Measurements from ENCODE around the gene SND1. TPM values are rescaled to one million over a fixed set of nuclear protein-coding genes. Genes with fewer than 3 reads are reported as not detected.

SND1 gene
- total and polyA plus RNA-seq, 2 donors (not counting 1 experiment from before 2014, with no cell fraction given) = 44.4 to 165 TPM

DNA sequence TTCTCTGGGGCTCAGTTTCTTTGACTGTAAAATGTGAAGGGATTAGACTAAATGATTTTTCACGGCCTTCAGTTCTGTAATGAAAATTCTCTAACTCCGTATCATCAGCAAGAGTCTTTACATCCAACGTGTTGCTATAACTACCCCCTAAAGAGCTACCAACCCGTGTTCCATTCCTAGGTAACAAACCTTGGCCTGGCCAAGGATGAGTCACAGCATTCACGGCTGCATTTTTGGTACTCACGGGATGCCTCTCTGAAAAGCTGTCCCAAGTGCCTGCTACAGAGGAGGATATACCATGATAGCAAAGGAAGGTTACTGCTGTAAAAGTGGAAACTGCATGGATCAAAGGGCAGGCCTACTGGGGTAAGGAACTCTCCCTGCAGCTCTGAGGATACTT lies 373.4 kb downstream of the SND1 start:
- no peak overlapping the region for H3K4me3 Mint-ChIP-seq
- H3K9ac ChIP-seq (ENCODE audit: low read length) = no peak overlapping the region
- ChIA-PET CTCF (interaction anchor here (1.0 kb wide), 1 partner anchor 315 kb away, joined by 4 read pairs; no protein-coding TSS in a partner anchor), POLR2A (no interaction called here)
- no peak overlapping the region for H3K27ac Mint-ChIP-seq
- peaks cover under 1 to 2% of the 10 kb centered on the region in 2 donors for H3K4me1 ChIP-seq (ENCODE audit: control insufficient read depth in 2 of 2, insufficient read depth in 2 of 2, low read length in 2 of 2)
- TF ChIP-seq EZH2 (IDR thresholded peaks at IDR 0.05; ENCODE audit: borderline replicate concordance, insufficient read depth, low read depth, low read length, poor library complexity, severe bottlenecking) = no peak
- TF ChIP-seq CTCF (IDR thresholded peaks at IDR 0.05) = no peak
- peaks cover 0 to 7% (median 0%) of the 10 kb centered on the region in 3 donors for H3K9me3 ChIP-seq (ENCODE audit: control extremely low read depth in 1 of 3, control insufficient read depth in 2 of 3, insufficient read depth in 1 of 3, low read length in 2 of 3)
- no peak overlapping the region for H2AFZ ChIP-seq (ENCODE audit: insufficient read depth, low read depth, low read length, poor library complexity, severe bottlenecking)
- no peak overlapping the region for H3K4me3 ChIP-seq (ENCODE audit: control extremely low read depth in 1 of 5, extremely low read depth in 1 of 5, insufficient read depth in 1 of 5, low read depth in 2 of 5, low read length in 4 of 5)
- H3K27me3 Mint-ChIP-seq = peaks cover 5% of the 10 kb centered on the region
- DNase-seq (no peak), ATAC-seq (ENCODE audit: low read depth) (no peak)
- intact Hi-C loops (cut with micrococcal nuclease) = no loop called here
- H3K9me3 Mint-ChIP-seq (ENCODE audit: insufficient read depth) = no peaks in the 10 kb centered on the region
- no peak overlapping the region for H3K27ac ChIP-seq (ENCODE audit: low read length in 2 of 2)
- peaks cover 6 to 15% of the 10 kb centered on the region in 2 experiments for H3K36me3 ChIP-seq (replicated peaks in 1 of 2; ENCODE audit: control extremely low read depth in 1 of 2, control insufficient read depth in 1 of 2, extremely low read depth in 1 of 2, insufficient read depth in 2 of 2, low read length in 1 of 2)
- H3K79me2 ChIP-seq (ENCODE audit: control insufficient read depth, insufficient read depth, low read length) = peaks cover 7% of the 10 kb centered on the region
- WGBS (ENCODE audit: insufficient coverage) = 93% methylated on average over 5 of the region's 6 CpGs
- H3K4me2 ChIP-seq (replicated peaks; ENCODE audit: low read depth, low read length, poor library complexity, severe bottlenecking) = no peak overlapping the region
- peaks cover 10% of the 10 kb centered on the region for H3K4me1 Mint-ChIP-seq
- H3K27me3 ChIP-seq (replicated peaks in 1 of 4; ENCODE audit: control extremely low read depth in 1 of 4, control insufficient read depth in 3 of 4, insufficient read depth in 4 of 4, low read length in 3 of 4) = peaks cover 0 to 5% (median 0%) of the 10 kb centered on the region in 4 experiments
- peaks cover 21% of the 10 kb centered on the region for H4K20me1 ChIP-seq (ENCODE audit: control insufficient read depth, insufficient read depth, low read length, poor library complexity, severe bottlenecking)

GRCh38 chr7:128025819-128026218 lies 373.8 kb downstream of the SND1 start:
- Mint-ChIP-seq H3K4me1 (peaks cover 12% of the 10 kb centered on the region), H3K27me3 (peaks cover 5% of the 10 kb centered on the region), H3K9me3 (ENCODE audit: insufficient read depth) (no peaks in the 10 kb centered on the region), H3K4me3 (no peak overlapping the region), H3K27ac (no peak overlapping the region)
- no peak overlapping the region for H3K4me2 ChIP-seq (replicated peaks; ENCODE audit: low read depth, low read length, poor library complexity, severe bottlenecking)
- intact Hi-C loops (cut with micrococcal nuclease) = no loop called here
- H3K4me1 ChIP-seq (ENCODE audit: control insufficient read depth in 2 of 2, insufficient read depth in 2 of 2, low read length in 2 of 2) = peaks cover 4 to 6% of the 10 kb centered on the region in 2 donors
- peaks cover 24% of the 10 kb centered on the region for H4K20me1 ChIP-seq (ENCODE audit: control insufficient read depth, insufficient read depth, low read length, poor library complexity, severe bottlenecking)
- ChIA-PET POLR2A (no interaction called here), CTCF (interaction anchor here (1.0 kb wide), 1 partner anchor 316 kb away, joined by 4 read pairs; no protein-coding TSS in a partner anchor)
- TF ChIP-seq EZH2 (IDR thresholded peaks at IDR 0.05; ENCODE audit: borderline replicate concordance, insufficient read depth, low read depth, low read length, poor library complexity, severe bottlenecking) (no peak), CTCF (IDR thresholded peaks at IDR 0.05) (no peak)
- ATAC-seq (ENCODE audit: low read depth) (no peak), DNase-seq (no peak)
- H3K9me3 ChIP-seq (ENCODE audit: control extremely low read depth in 1 of 3, control insufficient read depth in 2 of 3, insufficient read depth in 1 of 3, low read length in 2 of 3) = peaks cover 0 to 7% (median 0%) of the 10 kb centered on the region in 3 donors
- H3K4me3 ChIP-seq (ENCODE audit: control extremely low read depth in 1 of 5, extremely low read depth in 1 of 5, insufficient read depth in 1 of 5, low read depth in 2 of 5, low read length in 4 of 5) = no peak overlapping the region
- no peak overlapping the region for H3K9ac ChIP-seq (ENCODE audit: low read length)
- peaks cover 0 to 9% (median 0%) of the 10 kb centered on the region in 4 experiments for H3K27me3 ChIP-seq (replicated peaks in 1 of 4; ENCODE audit: control extremely low read depth in 1 of 4, control insufficient read depth in 3 of 4, insufficient read depth in 4 of 4, low read length in 3 of 4)
- H3K36me3 ChIP-seq (replicated peaks in 1 of 2; ENCODE audit: control extremely low read depth in 1 of 2, control insufficient read depth in 1 of 2, extremely low read depth in 1 of 2, insufficient read depth in 2 of 2, low read length in 1 of 2) = peaks cover 4 to 11% of the 10 kb centered on the region in 2 experiments
- WGBS (ENCODE audit: insufficient coverage) = no CpG with 5 or more reads among the region's 2 CpGs
- H2AFZ ChIP-seq (ENCODE audit: insufficient read depth, low read depth, low read length, poor library complexity, severe bottlenecking) = no peak overlapping the region
- peaks cover 5% of the 10 kb centered on the region for H3K79me2 ChIP-seq (ENCODE audit: control insufficient read depth, insufficient read depth, low read length)
- H3K27ac ChIP-seq (ENCODE audit: low read length in 2 of 2) = no peak overlapping the region

Data from B cell (primary cell).